ENCODE results near the gene LCE1E. TPM values are rescaled to one million over a fixed set of nuclear protein-coding genes. Genes with fewer than 3 reads are reported as not detected.

The LCE1E gene
- total RNA-seq, 1 donor from 2014 or later, result not detected

DNA sequence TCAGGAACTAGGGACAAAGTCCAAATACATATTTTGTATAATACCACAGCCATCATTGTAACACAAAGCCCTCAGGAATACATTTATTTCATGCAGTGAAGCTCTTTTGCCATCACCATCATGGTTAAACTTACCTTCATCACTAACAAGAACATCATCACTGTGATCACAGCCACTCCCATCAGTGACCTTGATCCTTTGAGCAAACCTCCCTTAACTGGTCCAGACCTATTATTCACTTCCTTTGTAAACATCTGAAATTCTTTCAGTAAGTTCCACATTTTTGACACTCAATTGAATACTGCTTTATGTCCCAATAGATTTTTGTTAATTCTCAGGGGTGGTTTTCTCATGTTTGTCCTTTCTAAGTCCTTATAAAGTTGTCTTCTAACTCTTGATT, 44.4 kb upstream of the LCE1E start:
- H3K4me3 Mint-ChIP-seq (ENCODE audit: unreplicated experiment), result no peak overlapping the region
- no peak overlapping the region for H3K4me3 ChIP-seq (ENCODE audit: insufficient read depth, low read depth, low read length)
- H3K9me3 Mint-ChIP-seq (ENCODE audit: unreplicated experiment), result peaks cover 2% of the 10 kb centered on the region
- no peak for FAIRE-seq
- H3K4me1 Mint-ChIP-seq (ENCODE audit: low read depth, unreplicated experiment), result peaks cover 2% of the 10 kb centered on the region
- no peaks in the 10 kb centered on the region for H3K36me3 ChIP-seq (ENCODE audit: insufficient read depth, low read length)
- H3K36me3 Mint-ChIP-seq (ENCODE audit: low read depth, unreplicated experiment), result no peaks in the 10 kb centered on the region
- DNase-seq (ENCODE audit: low read depth), result no peak
- no peak overlapping the region for H3K4me2 ChIP-seq (ENCODE audit: low read length)
- no peaks in the 10 kb centered on the region for H3K27me3 ChIP-seq (ENCODE audit: insufficient read depth, low read length)
- H3K27ac ChIP-seq (ENCODE audit: low read depth, low read length), result no peak overlapping the region
- H3K27ac Mint-ChIP-seq (ENCODE audit: unreplicated experiment), result no peak overlapping the region
- H3K9ac ChIP-seq (ENCODE audit: low read length), result no peak overlapping the region
- H3K27me3 Mint-ChIP-seq (ENCODE audit: low read depth, unreplicated experiment), result peaks cover 10% of the 10 kb centered on the region
- H3K4me1 ChIP-seq (ENCODE audit: insufficient read depth, low read length), result no peaks in the 10 kb centered on the region
- no peak for TF ChIP-seq CTCF (IDR thresholded peaks at IDR 0.05; ENCODE audit: insufficient read depth, low read depth, low read length)
- no peak for TF ChIP-seq EZH2 (IDR thresholded peaks at IDR 0.05; ENCODE audit: insufficient read depth, low read length)
- no peaks in the 10 kb centered on the region for H4K20me1 ChIP-seq (ENCODE audit: insufficient read depth, low read length)
- no peak overlapping the region for H2AFZ ChIP-seq (ENCODE audit: low read depth, low read length)
- H3K79me2 ChIP-seq (ENCODE audit: insufficient read depth, low read length), result no peaks in the 10 kb centered on the region
- no peaks in the 10 kb centered on the region for H3K9me3 ChIP-seq (ENCODE audit: insufficient read depth, low read depth, low read length)

- H3K4me2 ChIP-seq (ENCODE audit: low read length), result no peak overlapping the region
- H2AFZ ChIP-seq (ENCODE audit: low read depth, low read length), result no peak overlapping the region
- Mint-ChIP-seq H3K27ac (ENCODE audit: unreplicated experiment) (no peak overlapping the region), H3K36me3 (ENCODE audit: low read depth, unreplicated experiment) (no peaks in the 10 kb centered on the region), H3K4me3 (ENCODE audit: unreplicated experiment) (no peak overlapping the region), H3K9me3 (ENCODE audit: unreplicated experiment) (no peaks in the 10 kb centered on the region), H3K4me1 (ENCODE audit: low read depth, unreplicated experiment) (peaks cover 2% of the 10 kb centered on the region), H3K27me3 (ENCODE audit: low read depth, unreplicated experiment) (peaks cover 7% of the 10 kb centered on the region)
- DNase-seq (ENCODE audit: low read depth) (no peak), FAIRE-seq (no peak)
- H3K27me3 ChIP-seq (ENCODE audit: insufficient read depth, low read length), result no peaks in the 10 kb centered on the region
- no peaks in the 10 kb centered on the region for H3K4me1 ChIP-seq (ENCODE audit: insufficient read depth, low read length)
- no peak overlapping the region for H3K4me3 ChIP-seq (ENCODE audit: insufficient read depth, low read depth, low read length)
- no peaks in the 10 kb centered on the region for H3K36me3 ChIP-seq (ENCODE audit: insufficient read depth, low read length)
- no peaks in the 10 kb centered on the region for H3K9me3 ChIP-seq (ENCODE audit: insufficient read depth, low read depth, low read length)
- TF ChIP-seq CTCF (IDR thresholded peaks at IDR 0.05; ENCODE audit: insufficient read depth, low read depth, low read length) (no peak), EZH2 (IDR thresholded peaks at IDR 0.05; ENCODE audit: insufficient read depth, low read length) (no peak)
- no peaks in the 10 kb centered on the region for H3K79me2 ChIP-seq (ENCODE audit: insufficient read depth, low read length)
- no peaks in the 10 kb centered on the region for H4K20me1 ChIP-seq (ENCODE audit: insufficient read depth, low read length)
- H3K9ac ChIP-seq (ENCODE audit: low read length), result no peak overlapping the region
- no peak overlapping the region for H3K27ac ChIP-seq (ENCODE audit: low read depth, low read length)
Measured at GRCh38 chr1:152743371-152744145, 42.5 kb upstream of the LCE1E start.

DNA sequence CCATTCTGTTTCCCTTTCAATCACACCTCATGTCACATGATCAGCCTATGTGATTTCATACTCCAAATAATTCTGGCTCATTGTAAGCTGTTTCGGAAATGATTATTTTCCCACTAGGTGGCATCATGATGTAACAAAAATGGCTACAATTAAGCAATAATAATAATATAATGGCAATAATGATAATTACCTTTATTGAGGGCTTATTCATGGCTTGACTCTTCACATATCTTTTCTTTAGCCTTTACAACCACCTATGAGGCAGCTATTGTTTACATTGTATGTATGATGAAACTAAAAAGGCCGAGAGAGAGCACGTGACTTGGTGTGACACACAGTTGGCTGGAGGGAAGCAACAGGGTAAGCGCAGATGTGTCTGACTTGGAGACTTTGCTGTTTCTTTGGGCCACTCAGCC, 40.8 kb upstream of the LCE1E start:
- H3K36me3 Mint-ChIP-seq (ENCODE audit: low read depth, unreplicated experiment), result no peaks in the 10 kb centered on the region
- Histone ChIP-seq H3K4me3 (ENCODE audit: insufficient read depth, low read depth, low read length) (no peak overlapping the region), H3K9me3 (ENCODE audit: insufficient read depth, low read depth, low read length) (no peaks in the 10 kb centered on the region), H3K27ac (ENCODE audit: low read depth, low read length) (no peak overlapping the region), H3K4me1 (ENCODE audit: insufficient read depth, low read length) (no peaks in the 10 kb centered on the region), H2AFZ (ENCODE audit: low read depth, low read length) (no peak overlapping the region), H3K36me3 (ENCODE audit: insufficient read depth, low read length) (no peaks in the 10 kb centered on the region), H3K4me2 (ENCODE audit: low read length) (no peak overlapping the region), H3K79me2 (ENCODE audit: insufficient read depth, low read length) (no peaks in the 10 kb centered on the region), H3K9ac (ENCODE audit: low read length) (no peak overlapping the region), H4K20me1 (ENCODE audit: insufficient read depth, low read length) (no peaks in the 10 kb centered on the region), H3K27me3 (ENCODE audit: insufficient read depth, low read length) (no peaks in the 10 kb centered on the region)
- no peak overlapping the region for H3K27ac Mint-ChIP-seq (ENCODE audit: unreplicated experiment)
- H3K4me1 Mint-ChIP-seq (ENCODE audit: low read depth, unreplicated experiment), result peaks cover 2% of the 10 kb centered on the region
- peaks cover 7% of the 10 kb centered on the region for H3K27me3 Mint-ChIP-seq (ENCODE audit: low read depth, unreplicated experiment)
- no peaks in the 10 kb centered on the region for H3K9me3 Mint-ChIP-seq (ENCODE audit: unreplicated experiment)
- FAIRE-seq, result no peak
- H3K4me3 Mint-ChIP-seq (ENCODE audit: unreplicated experiment), result no peak overlapping the region
- peak; percentile 24 for DNase-seq (ENCODE audit: low read depth)
- no peak for TF ChIP-seq EZH2 (IDR thresholded peaks at IDR 0.05; ENCODE audit: insufficient read depth, low read length)
